ENCODE measurements around the gene PSMC3IP. TPM values are rescaled to one million over a fixed set of nuclear protein-coding genes. Genes with fewer than 3 reads are reported as not detected.

The PSMC3IP gene
- total RNA-seq, 2 donors from 2014 or later = 2.1 TPM; not detected in 1

DNA sequence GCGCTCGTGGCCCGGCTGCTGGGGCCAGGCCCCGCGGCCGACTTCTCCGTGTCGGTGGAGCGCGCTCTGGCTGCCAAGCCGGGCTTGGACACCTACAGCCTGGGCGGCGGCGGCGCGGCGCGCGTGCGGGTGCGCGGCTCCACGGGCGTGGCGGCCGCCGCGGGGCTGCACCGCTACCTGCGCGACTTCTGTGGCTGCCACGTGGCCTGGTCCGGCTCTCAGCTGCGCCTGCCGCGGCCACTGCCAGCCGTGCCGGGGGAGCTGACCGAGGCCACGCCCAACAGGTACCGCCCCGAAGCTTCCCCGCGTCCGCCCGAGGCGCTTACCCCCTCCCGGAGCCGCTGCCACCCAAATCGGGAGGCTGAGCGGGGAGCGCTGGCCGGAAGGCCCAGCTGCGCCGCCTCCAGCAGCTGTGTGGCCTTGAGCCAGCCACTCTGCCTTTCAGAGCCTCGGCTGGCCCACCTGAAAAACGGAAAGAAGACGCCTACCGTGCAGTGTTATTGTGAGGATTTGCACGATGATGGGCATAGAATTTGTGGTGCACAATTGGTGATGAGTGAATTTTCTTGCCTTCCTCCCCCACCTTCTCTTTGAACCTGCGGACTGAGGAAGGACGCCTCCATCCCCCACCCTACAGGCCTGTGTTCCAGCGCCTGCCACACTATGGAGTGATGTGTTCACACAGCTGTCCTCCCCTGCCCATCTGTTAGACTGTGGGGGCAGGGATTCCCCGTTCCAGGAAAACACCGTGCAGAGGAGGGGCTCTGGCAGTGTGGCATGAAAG, 41.0 kb downstream of the PSMC3IP start:
- DNase-seq (peak; percentile 87 to 94 (median 92)), ATAC-seq (peak; percentile 83)
- Histone ChIP-seq H3K27me3 (no peaks in the 10 kb centered on the region), H3K9me3 (no peaks in the 10 kb centered on the region), H3K4me3 (peak overlapping the region; percentile 27 to 47), H3K36me3 (replicated peaks in 1 of 2; ENCODE audit: insufficient read depth in 1 of 2, low read depth in 2 of 2) (peaks cover 0 to 6% of the 10 kb centered on the region in 2 donors), H3K27ac (peak overlapping the region; percentile 90 to 94 (median 92)), H3K4me1 (peaks cover 33% of the 10 kb centered on the region)
- WGBS, 2 donors = 0 to 1% methylated on average over 14 to 45 of the region's 65 CpGs
- intact Hi-C loops (cut with DNase I) = no loop called here
- peak in 2 of 3 donors; percentile 28 to 53 for TF ChIP-seq POLR2A (IDR thresholded peaks at IDR 0.05)
- TF ChIP-seq, protein P1, sequence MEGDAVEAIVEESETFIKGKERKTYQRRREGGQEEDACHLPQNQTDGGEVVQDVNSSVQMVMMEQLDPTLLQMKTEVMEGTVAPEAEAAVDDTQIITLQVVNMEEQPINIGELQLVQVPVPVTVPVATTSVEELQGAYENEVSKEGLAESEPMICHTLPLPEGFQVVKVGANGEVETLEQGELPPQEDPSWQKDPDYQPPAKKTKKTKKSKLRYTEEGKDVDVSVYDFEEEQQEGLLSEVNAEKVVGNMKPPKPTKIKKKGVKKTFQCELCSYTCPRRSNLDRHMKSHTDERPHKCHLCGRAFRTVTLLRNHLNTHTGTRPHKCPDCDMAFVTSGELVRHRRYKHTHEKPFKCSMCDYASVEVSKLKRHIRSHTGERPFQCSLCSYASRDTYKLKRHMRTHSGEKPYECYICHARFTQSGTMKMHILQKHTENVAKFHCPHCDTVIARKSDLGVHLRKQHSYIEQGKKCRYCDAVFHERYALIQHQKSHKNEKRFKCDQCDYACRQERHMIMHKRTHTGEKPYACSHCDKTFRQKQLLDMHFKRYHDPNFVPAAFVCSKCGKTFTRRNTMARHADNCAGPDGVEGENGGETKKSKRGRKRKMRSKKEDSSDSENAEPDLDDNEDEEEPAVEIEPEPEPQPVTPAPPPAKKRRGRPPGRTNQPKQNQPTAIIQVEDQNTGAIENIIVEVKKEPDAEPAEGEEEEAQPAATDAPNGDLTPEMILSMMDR (IDR thresholded peaks at IDR 0.05) = peak in 2 of 7 experiments; percentile 11 to 16

DNA sequence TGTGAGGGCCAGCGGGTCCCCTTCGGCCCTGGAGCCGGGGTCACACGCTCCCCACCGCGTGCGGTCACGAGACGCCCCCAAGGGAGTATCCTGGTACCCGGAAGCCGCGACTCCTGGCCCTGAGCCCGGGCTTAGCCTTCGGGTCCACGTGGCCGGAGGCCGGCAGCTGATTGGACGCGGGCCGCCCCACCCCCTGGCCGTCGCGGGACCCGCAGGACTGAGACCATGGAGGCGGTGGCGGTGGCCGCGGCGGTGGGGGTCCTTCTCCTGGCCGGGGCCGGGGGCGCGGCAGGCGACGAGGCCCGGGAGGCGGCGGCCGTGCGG, 41.5 kb downstream of the PSMC3IP start, which contains the start of gene NAGLU:
TSS of gene NAGLU (plus strand) at position 194 of the 324 bp plus-strand sequence. CDS start at position 226, 32 bp downstream.
- TF ChIP-seq, protein P1 (IDR thresholded peaks at IDR 0.05) = no peak
- peak in 2 of 3 donors; percentile 54 to 58 for TF ChIP-seq POLR2A (IDR thresholded peaks at IDR 0.05)
- peak; percentile 96 to 99 (median 97) for DNase-seq
- peak; percentile 92 for ATAC-seq
- Histone ChIP-seq H3K27me3 (no peaks in the 10 kb centered on the region), H3K9me3 (no peaks in the 10 kb centered on the region), H3K27ac (peak within 1 kb of the TSS; percentile 90 to 94 (median 92)), H3K4me3 (peak within 1 kb of the TSS; percentile 27 to 47), H3K36me3 (replicated peaks in 1 of 2; ENCODE audit: insufficient read depth in 1 of 2, low read depth in 2 of 2) (peaks cover 0 to 4% of the 10 kb centered on the region in 2 donors), H3K4me1 (peaks cover 39% of the 10 kb centered on the region)
- intact Hi-C loops (cut with DNase I) = no loop called here
- WGBS, 2 donors = 0% methylated on average over 9 to 12 of the region's 40 CpGs

DNA sequence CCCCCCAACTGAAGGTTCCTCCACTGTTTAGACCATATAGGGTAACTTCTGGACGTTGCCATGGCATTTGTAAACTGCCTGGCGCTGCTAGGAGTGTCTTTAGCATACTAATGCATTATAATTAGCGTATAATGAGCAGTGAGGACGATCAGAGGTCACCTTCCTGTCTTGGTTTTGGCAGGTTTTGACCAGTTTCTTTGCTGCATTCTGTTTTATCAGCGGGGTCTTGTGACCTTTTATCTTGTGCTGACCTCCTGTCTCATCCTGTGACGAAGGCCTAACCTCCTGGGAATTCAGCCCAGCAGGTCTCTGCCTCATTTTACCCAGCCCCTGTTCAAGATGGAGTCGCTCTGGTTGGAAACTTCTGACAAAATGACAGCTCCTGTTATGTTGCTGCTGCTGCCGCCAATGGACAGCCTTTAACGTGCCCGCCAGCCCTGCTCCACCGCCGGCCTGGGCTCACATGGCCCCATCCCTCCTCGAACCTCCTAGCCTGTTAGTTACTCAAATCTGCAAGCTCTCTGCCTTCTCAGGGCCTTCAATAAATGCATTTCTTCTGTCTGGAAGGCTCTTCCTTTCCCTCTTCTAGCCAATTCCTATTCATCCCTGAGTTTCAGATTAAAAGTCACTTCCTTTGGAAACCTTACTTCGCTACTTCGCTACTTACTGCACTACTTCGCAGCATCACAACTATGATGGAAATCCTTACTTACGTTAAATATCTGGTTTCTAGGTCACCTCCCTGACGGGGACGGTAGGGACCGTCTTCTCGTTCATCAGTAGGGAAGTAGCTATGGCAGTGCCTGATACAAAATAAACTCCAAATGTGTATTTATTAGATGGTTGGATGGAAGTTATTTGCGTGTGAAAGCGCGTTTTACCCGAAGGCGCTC, 42.1 kb downstream of the PSMC3IP start:
- peak overlapping the region; percentile 90 to 94 (median 92) for H3K27ac ChIP-seq
- H3K27me3 ChIP-seq = no peaks in the 10 kb centered on the region
- no peaks in the 10 kb centered on the region for H3K9me3 ChIP-seq
- ATAC-seq (peak; percentile 2), DNase-seq (no peak)
- WGBS, 2 donors = 36% methylated on average over 26 of the region's 26 CpGs
- TF ChIP-seq, protein P1 (IDR thresholded peaks at IDR 0.05) = no peak
- no peak for TF ChIP-seq POLR2A (IDR thresholded peaks at IDR 0.05)
- intact Hi-C loops (cut with DNase I) = no loop called here
- H3K36me3 ChIP-seq (replicated peaks in 1 of 2; ENCODE audit: insufficient read depth in 1 of 2, low read depth in 2 of 2) = peaks cover 0 to 4% of the 10 kb centered on the region in 2 donors
- H3K4me1 ChIP-seq = peaks cover 45% of the 10 kb centered on the region
- peak overlapping the region in 1 of 2 donors; percentile 15 for H3K4me3 ChIP-seq

GRCh38 chr17:42531455-42532354, 45.8 kb downstream of the PSMC3IP start:
- intact Hi-C loops (cut with DNase I) = no loop called here
- DNase-seq = peak; percentile 64 to 75 (median 68)

More at GRCh38 chr17:42531455-42532354, 45.8 kb downstream of the PSMC3IP start:
- H3K4me3 ChIP-seq = no peak overlapping the region
- no peaks in the 10 kb centered on the region for H3K36me3 ChIP-seq (replicated peaks in 1 of 2; ENCODE audit: insufficient read depth in 1 of 2, low read depth in 2 of 2)
- peak; percentile 21 for ATAC-seq
- H3K9me3 ChIP-seq = no peaks in the 10 kb centered on the region
- H3K27me3 ChIP-seq = no peaks in the 10 kb centered on the region
- 9 to 12% methylated on average over 11 to 58 of the region's 60 CpGs for WGBS, 2 donors
- TF ChIP-seq POLR2A (IDR thresholded peaks at IDR 0.05) = no peak
- TF ChIP-seq, protein P1 (IDR thresholded peaks at IDR 0.05) = peak; percentile 11 to 69 (median 43)
- peak overlapping the region; percentile 76 to 83 (median 82) for H3K27ac ChIP-seq
- H3K4me1 ChIP-seq = peaks cover 46% of the 10 kb centered on the region

Data from body of pancreas (tissue), 4 donors.